Measurements from ENCODE around the gene ZSWIM6. TPM values are rescaled to one million over a fixed set of nuclear protein-coding genes. Genes with fewer than 3 reads are reported as not detected.
A peak's percentile ranks its signal among the peaks of the same experiment; 100 is the strongest.
"Not testable (repeated sequence)": the region's sequence is repeated elsewhere in the genome, so short reads cannot be mapped to it uniquely, and the experiment has no call there.

ZSWIM6 gene
- total RNA-seq, 1 donor from 2014 or later = 50.2 TPM

DNA sequence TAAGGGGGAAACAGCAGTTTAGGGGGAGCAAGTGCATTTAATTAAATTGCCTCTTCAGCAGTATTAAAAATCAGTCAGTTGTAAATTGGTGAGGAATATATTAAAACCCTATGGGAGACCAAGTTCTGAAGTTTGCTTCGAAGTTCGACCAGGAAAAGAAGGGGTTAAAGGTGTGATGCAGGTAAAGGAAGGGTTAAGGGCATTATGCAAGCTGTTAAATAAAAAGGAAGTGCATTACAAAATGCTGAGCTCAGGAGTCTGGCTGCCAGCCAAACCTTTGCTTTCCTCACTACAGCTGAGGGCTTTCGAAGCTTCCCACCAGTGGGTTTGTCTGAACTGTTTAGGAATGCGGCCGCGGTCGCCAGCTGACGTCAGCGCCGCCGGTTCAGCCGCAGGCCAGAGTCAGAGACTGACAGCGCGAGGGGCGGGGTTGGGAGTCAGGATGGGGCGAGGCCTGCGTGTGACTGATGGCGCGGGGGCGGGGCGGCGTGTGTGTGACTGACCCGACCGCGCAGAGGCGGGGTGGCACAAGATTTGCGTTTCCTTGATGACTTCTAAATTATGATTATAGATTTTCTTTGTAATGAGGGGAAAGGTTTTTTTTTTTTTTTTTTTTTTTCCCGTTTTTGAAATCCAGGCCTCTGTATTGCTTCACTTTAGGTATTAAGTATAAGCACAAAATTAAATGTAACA, 76.6 kb downstream of the ZSWIM6 start:
- Mint-ChIP-seq H3K9me3 (ENCODE audit: unreplicated experiment) (peaks cover 4% of the 10 kb centered on the region), H3K4me3 (ENCODE audit: unreplicated experiment) (peak overlapping the region; percentile 75), H3K36me3 (ENCODE audit: unreplicated experiment) (no peaks in the 10 kb centered on the region), H3K27me3 (ENCODE audit: unreplicated experiment) (peaks cover 3% of the 10 kb centered on the region), H3K4me1 (ENCODE audit: low read depth, unreplicated experiment) (peaks cover 14% of the 10 kb centered on the region), H3K27ac (ENCODE audit: unreplicated experiment) (peak overlapping the region; percentile 62)
- DNase-seq = peak; percentile 97
- TF ChIP-seq, protein P1, sequence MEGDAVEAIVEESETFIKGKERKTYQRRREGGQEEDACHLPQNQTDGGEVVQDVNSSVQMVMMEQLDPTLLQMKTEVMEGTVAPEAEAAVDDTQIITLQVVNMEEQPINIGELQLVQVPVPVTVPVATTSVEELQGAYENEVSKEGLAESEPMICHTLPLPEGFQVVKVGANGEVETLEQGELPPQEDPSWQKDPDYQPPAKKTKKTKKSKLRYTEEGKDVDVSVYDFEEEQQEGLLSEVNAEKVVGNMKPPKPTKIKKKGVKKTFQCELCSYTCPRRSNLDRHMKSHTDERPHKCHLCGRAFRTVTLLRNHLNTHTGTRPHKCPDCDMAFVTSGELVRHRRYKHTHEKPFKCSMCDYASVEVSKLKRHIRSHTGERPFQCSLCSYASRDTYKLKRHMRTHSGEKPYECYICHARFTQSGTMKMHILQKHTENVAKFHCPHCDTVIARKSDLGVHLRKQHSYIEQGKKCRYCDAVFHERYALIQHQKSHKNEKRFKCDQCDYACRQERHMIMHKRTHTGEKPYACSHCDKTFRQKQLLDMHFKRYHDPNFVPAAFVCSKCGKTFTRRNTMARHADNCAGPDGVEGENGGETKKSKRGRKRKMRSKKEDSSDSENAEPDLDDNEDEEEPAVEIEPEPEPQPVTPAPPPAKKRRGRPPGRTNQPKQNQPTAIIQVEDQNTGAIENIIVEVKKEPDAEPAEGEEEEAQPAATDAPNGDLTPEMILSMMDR (IDR thresholded peaks at IDR 0.05; ENCODE audit: partially characterized antibody, unreplicated experiment) = no peak

DNA sequence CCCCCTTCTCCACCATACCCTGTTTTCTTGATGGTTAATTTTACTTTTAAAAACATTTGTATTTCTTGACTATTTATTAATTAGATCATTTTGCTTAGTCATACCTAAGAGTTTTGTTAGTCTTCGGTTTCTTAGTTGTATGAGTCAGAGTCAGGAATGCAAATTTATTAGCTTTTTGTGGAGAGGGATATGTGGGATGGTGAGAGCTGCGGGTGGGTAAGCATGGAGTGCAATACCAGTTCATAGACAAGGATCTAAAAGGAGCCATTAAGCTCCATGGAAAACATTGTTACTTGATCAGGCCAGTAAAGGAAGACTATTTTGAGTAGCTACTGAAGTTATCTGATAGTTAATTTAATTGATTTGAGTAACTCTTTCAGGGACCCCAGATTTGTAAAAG, 77.5 kb downstream of the ZSWIM6 start:
- Mint-ChIP-seq H3K4me3 (ENCODE audit: unreplicated experiment) (no peak overlapping the region), H3K9me3 (ENCODE audit: unreplicated experiment) (peaks cover 5% of the 10 kb centered on the region), H3K36me3 (ENCODE audit: unreplicated experiment) (no peaks in the 10 kb centered on the region), H3K4me1 (ENCODE audit: low read depth, unreplicated experiment) (peaks cover 16% of the 10 kb centered on the region), H3K27me3 (ENCODE audit: unreplicated experiment) (peaks cover 6% of the 10 kb centered on the region), H3K27ac (ENCODE audit: unreplicated experiment) (no peak overlapping the region)
- TF ChIP-seq, protein P1 (IDR thresholded peaks at IDR 0.05; ENCODE audit: partially characterized antibody, unreplicated experiment) = no peak
- DNase-seq = no peak

DNA sequence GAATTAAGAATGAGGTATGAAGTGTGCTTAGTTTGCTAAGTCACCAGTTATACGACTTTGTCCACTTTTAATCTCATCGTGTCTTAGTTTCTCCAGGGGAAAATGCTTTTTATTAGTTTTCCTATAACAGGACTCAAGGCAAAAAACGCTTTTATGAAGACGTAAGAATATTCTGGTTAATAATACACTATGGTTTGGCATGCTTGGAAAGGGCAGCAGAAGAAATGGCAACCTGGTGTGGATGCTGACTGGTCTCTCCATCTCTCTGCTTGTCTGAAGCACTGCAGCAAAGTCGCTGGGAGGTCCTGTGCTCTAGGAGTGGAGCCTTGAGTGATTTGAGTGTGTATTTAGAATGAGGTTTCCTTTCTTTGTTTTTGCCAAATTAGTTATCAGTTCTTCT, 78.8 kb downstream of the ZSWIM6 start:
- peaks cover 16% of the 10 kb centered on the region for H3K4me1 Mint-ChIP-seq (ENCODE audit: low read depth, unreplicated experiment)
- no peaks in the 10 kb centered on the region for H3K36me3 Mint-ChIP-seq (ENCODE audit: unreplicated experiment)
- no peak overlapping the region for H3K27ac Mint-ChIP-seq (ENCODE audit: unreplicated experiment)
- H3K27me3 Mint-ChIP-seq (ENCODE audit: unreplicated experiment) = peaks cover 6% of the 10 kb centered on the region
- TF ChIP-seq, protein P1 (IDR thresholded peaks at IDR 0.05; ENCODE audit: partially characterized antibody, unreplicated experiment) = no peak
- no peak overlapping the region for H3K4me3 Mint-ChIP-seq (ENCODE audit: unreplicated experiment)
- no peak for DNase-seq
- peaks cover 5% of the 10 kb centered on the region for H3K9me3 Mint-ChIP-seq (ENCODE audit: unreplicated experiment)

DNA sequence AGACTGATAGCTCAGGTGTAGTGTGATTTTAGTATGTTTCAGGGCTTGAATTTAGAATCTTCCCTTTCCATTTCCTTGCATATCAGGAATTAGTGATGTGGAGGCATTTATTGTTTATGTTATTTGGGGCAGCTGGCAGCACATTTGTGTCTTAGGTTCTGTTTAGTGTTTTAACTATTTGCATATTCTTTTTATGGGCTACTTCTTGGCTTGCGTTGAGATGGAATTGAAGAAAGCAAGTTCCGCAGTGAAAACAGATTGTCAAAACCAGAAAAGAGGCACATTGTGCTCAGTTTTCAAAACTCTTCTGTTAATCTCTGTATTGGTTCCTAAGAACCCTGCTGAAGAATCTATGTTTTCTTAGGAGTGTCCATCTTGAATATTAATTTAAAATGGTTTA, 80.3 kb downstream of the ZSWIM6 start:
- Mint-ChIP-seq H3K4me3 (ENCODE audit: unreplicated experiment) (no peak overlapping the region), H3K4me1 (ENCODE audit: low read depth, unreplicated experiment) (peaks cover 20% of the 10 kb centered on the region), H3K27ac (ENCODE audit: unreplicated experiment) (no peak overlapping the region), H3K9me3 (ENCODE audit: unreplicated experiment) (peaks cover 5% of the 10 kb centered on the region), H3K27me3 (ENCODE audit: unreplicated experiment) (peaks cover 6% of the 10 kb centered on the region), H3K36me3 (ENCODE audit: unreplicated experiment) (no peaks in the 10 kb centered on the region)
- no peak for DNase-seq
- TF ChIP-seq, protein P1 (IDR thresholded peaks at IDR 0.05; ENCODE audit: partially characterized antibody, unreplicated experiment) = no peak

DNA sequence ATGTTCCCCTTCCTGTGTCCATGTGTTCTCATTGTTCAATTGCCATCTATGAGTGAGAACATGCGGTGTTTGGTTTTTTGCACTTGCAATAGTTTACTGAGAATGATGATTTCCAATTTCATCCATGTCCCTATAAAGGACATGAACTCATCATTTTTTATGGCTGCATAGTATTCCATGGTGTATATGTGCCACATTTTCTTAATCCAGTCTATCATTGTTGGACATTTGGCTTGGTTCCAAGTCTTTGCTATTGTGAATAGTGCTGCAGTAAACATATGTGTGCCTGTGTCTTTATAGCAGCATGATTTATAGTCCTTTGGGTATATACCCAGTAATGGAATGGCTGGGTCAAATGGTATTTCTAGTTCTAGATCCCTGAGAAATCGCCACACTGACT, 81.1 kb downstream of the ZSWIM6 start:
- not testable (repeated sequence) for H3K27me3 Mint-ChIP-seq (ENCODE audit: unreplicated experiment); H3K36me3 Mint-ChIP-seq (ENCODE audit: unreplicated experiment); H3K27ac Mint-ChIP-seq (ENCODE audit: unreplicated experiment); H3K4me3 Mint-ChIP-seq (ENCODE audit: unreplicated experiment); DNase-seq; H3K9me3 Mint-ChIP-seq (ENCODE audit: unreplicated experiment)
- peaks cover 19% of the 10 kb centered on the region for H3K4me1 Mint-ChIP-seq (ENCODE audit: low read depth, unreplicated experiment)

Measured in glutamatergic neuron (in vitro differentiated cells).